ENCODE measurements around the gene F7.

F7 gene

GRCh38 chr13:113122550-113123225 lies 17.1 kb downstream of the F7 start, which contains the start of gene F10:
Gene F10, plus strand, starts transcription at chr13:113122799. Its CDS starts 57 bp downstream, at chr13:113122856.
- Mint-ChIP-seq H3K4me3 (no peak within 1 kb of the TSS), H3K36me3 (no peaks in the 10 kb centered on the region), H3K9me3 (no peaks in the 10 kb centered on the region), H3K27ac (no peak within 1 kb of the TSS), H3K4me1 (no peaks in the 10 kb centered on the region), H3K27me3 (peaks cover 73% of the 10 kb centered on the region)
- ATAC-seq, result no peak

GRCh38 chr13:113123226-113124201 lies 17.9 kb downstream of the F7 start:
- Mint-ChIP-seq H3K4me3 (no peak overlapping the region), H3K36me3 (no peaks in the 10 kb centered on the region), H3K27ac (no peak overlapping the region), H3K27me3 (peaks cover 81% of the 10 kb centered on the region), H3K9me3 (no peaks in the 10 kb centered on the region), H3K4me1 (no peaks in the 10 kb centered on the region)
- no peak for ATAC-seq

DNA sequence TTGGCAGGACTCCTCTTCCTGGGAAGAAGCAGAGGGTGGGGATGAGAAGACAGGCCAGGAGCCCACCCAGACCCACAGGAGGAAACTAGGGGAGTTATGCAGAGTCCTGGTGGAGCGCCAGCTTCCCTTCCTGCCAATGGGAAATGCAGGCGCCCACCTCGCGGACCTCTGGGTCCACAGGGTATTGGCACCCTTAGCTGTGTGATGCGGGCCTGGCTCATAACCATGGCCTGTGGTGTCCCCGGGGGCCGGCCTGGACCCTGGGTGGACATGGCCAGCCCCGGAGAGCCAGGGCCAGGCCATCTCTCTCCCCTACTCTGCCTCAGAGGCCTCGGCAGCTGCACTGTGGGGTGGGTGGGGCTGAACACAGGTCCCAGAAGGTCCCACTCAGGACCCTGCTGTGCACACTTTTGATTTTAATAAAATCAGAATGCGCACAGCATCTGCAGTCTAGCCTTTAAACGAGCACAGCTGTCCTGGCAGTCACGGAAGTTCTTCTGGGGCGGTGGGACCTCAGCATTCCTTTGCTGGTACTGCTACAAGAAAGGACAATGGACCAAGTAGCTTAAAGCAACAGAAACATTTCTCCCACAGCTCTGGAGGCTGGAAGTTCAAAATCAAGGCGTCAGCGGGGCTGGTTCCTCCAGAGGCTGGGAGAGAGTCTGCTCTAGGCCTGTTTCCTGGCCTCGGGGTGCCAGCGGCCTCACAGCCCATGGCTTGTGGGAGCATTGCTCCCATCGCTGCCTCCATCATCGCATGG lies 18.8 kb downstream of the F7 start:
- no peaks in the 10 kb centered on the region for H3K4me1 Mint-ChIP-seq
- H3K36me3 Mint-ChIP-seq, result no peaks in the 10 kb centered on the region
- no peak for ATAC-seq
- H3K27me3 Mint-ChIP-seq, result peaks cover 81% of the 10 kb centered on the region
- no peak overlapping the region for H3K27ac Mint-ChIP-seq
- H3K4me3 Mint-ChIP-seq, result no peak overlapping the region
- H3K9me3 Mint-ChIP-seq, result no peaks in the 10 kb centered on the region

GRCh38 chr13:113125506-113126264 lies 20.1 kb downstream of the F7 start:
- ATAC-seq, result no peak

DNA sequence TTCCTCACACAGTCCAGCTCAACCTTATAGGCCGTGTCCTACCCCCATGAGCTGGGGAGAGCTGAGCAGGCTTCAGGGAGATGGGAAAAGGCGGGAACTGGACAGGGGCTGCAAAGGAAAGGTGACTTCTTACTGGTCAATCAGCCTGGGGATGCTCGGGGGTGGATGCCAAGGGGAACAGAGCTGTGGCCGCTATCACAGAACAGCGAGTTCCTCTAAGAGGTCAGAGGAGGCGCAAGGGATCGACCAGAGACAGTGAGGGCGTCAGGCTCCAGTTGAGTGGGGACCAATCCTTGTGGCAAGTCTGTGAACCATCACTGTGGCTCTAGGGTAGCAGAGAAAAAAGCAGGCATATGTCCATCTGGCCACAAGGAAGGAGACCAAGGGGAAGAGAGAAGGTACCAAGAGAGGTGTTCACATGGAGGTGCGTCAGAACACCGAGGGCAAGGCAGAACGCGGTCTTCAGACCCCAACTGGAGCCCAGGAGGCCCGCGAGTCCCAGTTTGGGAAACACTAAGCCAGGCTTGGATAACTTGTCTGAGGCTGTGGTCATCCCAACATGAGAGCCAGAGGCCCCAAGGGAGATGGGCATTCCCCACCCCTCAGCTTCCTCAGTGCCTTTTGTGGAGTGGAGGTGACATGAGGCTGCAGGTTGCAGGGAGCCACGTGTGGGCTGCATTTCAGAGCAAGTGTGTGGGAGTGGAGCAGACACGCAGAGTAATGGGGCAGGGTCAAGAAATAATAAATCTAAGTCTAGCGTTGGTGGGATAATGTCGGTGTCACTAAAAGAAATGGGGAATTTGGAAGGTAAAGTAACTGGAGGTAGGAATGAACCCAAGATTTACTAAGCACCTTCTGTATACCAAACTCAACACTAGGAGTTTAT lies 20.9 kb downstream of the F7 start:
- no peaks in the 10 kb centered on the region for H3K36me3 Mint-ChIP-seq
- H3K4me3 Mint-ChIP-seq, result no peak overlapping the region
- no peak for ATAC-seq
- H3K27ac Mint-ChIP-seq, result no peak overlapping the region
- no peaks in the 10 kb centered on the region for H3K4me1 Mint-ChIP-seq
- no peaks in the 10 kb centered on the region for H3K9me3 Mint-ChIP-seq
- H3K27me3 Mint-ChIP-seq, result peaks cover 66% of the 10 kb centered on the region

More at GRCh38 chr13:113125506-113126264, 20.1 kb downstream of the F7 start:
- no peaks in the 10 kb centered on the region for H3K9me3 Mint-ChIP-seq
- no peaks in the 10 kb centered on the region for H3K36me3 Mint-ChIP-seq
- no peaks in the 10 kb centered on the region for H3K4me1 Mint-ChIP-seq
- no peak overlapping the region for H3K4me3 Mint-ChIP-seq
- no peak overlapping the region for H3K27ac Mint-ChIP-seq
- peaks cover 74% of the 10 kb centered on the region for H3K27me3 Mint-ChIP-seq

GRCh38 chr13:113129480-113129879 lies 23.9 kb downstream of the F7 start:
- no peaks in the 10 kb centered on the region for H3K4me1 Mint-ChIP-seq
- no peak overlapping the region for H3K4me3 Mint-ChIP-seq
- H3K27ac Mint-ChIP-seq, result no peak overlapping the region

DNA sequence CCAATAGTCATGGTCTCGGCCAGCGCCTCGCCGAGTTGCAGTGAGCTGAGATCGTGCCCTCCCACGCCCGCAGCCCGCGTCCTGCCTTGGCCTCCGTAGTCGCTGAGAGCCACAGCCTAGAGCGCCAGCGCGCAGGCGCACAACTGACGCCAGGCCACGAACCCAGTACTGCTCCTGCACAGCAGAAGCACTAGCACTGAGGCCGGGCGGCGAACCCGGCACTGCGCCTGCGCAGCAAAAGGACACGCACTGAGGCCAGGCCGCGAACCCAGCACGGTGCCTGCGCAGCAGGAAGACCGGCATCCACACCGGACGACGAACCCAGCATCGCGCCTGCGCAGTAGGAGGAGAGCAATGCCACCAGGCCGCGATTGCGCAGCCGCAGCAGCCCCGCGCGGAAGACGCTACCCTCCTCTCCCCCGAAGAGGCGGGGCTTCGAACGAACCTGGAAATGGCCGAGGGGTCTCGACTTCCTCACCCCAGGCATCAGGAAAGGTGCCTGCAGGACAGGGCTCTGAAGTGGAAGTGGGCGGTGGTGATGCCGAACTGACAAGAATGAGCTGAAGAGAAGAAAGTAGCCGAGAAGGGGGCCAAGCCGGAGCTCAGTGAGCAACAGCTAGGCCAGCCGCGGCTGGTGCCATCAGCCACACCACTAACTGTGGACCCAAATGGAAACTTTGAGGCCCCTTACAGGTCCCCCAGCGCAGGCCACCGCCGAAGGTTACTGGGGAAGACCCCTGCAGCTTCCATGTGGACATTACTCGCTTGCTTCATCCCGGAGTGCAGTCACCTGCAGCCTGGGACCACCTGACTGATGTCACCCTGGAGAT lies 24.5 kb downstream of the F7 start:
- no peak for ATAC-seq
- no peak overlapping the region for H3K4me3 Mint-ChIP-seq
- no peak overlapping the region for H3K27ac Mint-ChIP-seq
- peaks cover 44% of the 10 kb centered on the region for H3K27me3 Mint-ChIP-seq
- H3K36me3 Mint-ChIP-seq, result no peaks in the 10 kb centered on the region
- no peaks in the 10 kb centered on the region for H3K9me3 Mint-ChIP-seq
- no peaks in the 10 kb centered on the region for H3K4me1 Mint-ChIP-seq

More at GRCh38 chr13:113129480-113129879, 23.9 kb downstream of the F7 start:
- H3K9me3 Mint-ChIP-seq, result no peaks in the 10 kb centered on the region
- no peak for ATAC-seq
- no peaks in the 10 kb centered on the region for H3K36me3 Mint-ChIP-seq
- peaks cover 44% of the 10 kb centered on the region for H3K27me3 Mint-ChIP-seq

GRCh38 chr13:113135281-113135760 lies 29.7 kb downstream of the F7 start:
- H3K4me1 Mint-ChIP-seq, result no peaks in the 10 kb centered on the region
- H3K27ac Mint-ChIP-seq, result no peak overlapping the region
- peaks cover 11% of the 10 kb centered on the region for H3K27me3 Mint-ChIP-seq
- H3K4me3 Mint-ChIP-seq, result no peak overlapping the region
- H3K9me3 Mint-ChIP-seq, result no peaks in the 10 kb centered on the region
- ATAC-seq, result no peak
- H3K36me3 Mint-ChIP-seq, result no peaks in the 10 kb centered on the region

DNA sequence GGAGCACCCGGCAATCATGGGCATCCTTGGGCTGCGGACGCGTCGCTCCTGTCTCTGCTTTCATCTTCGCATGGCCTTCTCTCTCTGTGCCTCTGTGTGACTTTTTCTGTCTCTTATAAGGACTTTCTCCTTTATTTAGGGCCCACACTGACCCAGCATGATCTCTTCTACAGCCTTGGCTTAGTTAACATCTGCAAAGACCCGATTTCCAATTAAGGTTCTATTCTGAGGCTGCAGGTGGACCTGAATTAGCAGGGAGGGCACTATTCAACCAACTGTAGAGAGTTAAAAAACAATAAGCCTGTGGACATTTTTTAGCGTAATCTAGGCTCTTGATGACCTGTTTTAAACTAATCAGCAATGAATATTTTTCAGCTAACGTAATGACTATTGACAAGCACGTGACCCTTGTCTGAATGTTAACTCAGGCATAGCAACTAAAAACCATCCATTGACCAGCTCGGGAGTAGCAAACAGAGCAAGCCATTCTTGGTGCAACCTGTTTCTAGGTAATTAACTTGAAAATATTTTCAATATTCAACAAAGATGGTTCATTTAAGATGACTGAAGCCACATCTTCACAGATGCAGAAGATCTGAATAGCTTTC lies 32.2 kb downstream of the F7 start:
- H3K36me3 Mint-ChIP-seq, result no peaks in the 10 kb centered on the region
- no peaks in the 10 kb centered on the region for H3K4me1 Mint-ChIP-seq
- no peak for ATAC-seq
- no peaks in the 10 kb centered on the region for H3K9me3 Mint-ChIP-seq
- no peak overlapping the region for H3K27ac Mint-ChIP-seq
- H3K4me3 Mint-ChIP-seq, result no peak overlapping the region
- H3K27me3 Mint-ChIP-seq, result peaks cover 11% of the 10 kb centered on the region

DNA sequence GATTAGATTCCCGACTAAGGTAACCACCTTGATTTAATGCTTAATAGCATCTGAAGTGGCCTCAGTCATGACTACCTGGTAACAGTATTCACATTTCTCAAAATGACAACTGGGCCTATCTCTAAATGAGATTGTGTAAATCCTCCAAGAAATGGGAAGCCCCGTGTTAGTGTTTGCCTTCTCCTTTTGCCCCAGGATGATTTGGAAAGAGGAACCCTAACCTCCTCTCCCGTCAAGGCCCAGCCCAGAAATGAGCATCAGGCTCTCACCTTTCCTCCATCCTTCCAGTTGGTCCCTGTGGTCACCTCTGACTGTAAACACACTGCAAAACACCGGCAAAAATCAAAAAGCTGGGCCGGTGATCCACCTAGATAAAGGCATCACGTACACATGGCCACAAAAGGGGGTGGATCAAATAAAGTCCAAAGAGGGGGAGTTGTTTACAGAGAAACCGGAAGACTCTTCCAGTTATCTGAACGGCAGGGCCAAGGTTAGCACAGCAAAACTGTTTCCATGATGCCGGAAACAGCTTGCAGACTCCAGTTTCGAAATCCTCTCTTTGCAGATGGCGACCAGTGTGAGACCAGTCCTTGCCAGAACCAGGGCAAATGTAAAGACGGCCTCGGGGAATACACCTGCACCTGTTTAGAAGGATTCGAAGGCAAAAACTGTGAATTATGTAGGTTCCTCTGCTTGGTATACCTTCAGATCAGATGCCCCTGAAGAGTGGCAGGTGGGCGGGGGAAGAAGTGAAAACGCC lies 33.4 kb downstream of the F7 start:
- Mint-ChIP-seq H3K9me3 (no peaks in the 10 kb centered on the region), H3K4me3 (no peak overlapping the region), H3K27ac (no peak overlapping the region), H3K4me1 (no peaks in the 10 kb centered on the region), H3K36me3 (no peaks in the 10 kb centered on the region), H3K27me3 (peaks cover 17% of the 10 kb centered on the region)
- no peak for ATAC-seq

GRCh38 chr13:113139577-113139976 lies 34.0 kb downstream of the F7 start:
- Mint-ChIP-seq H3K27ac (no peak overlapping the region), H3K4me1 (no peaks in the 10 kb centered on the region), H3K27me3 (peaks cover 21% of the 10 kb centered on the region), H3K36me3 (no peaks in the 10 kb centered on the region), H3K4me3 (no peak overlapping the region), H3K9me3 (no peaks in the 10 kb centered on the region)
- no peak for ATAC-seq
